Left lung (tissue), 10 donors: Measurements from ENCODE around the gene LRRC4B. TPM values are rescaled to one million over a fixed set of nuclear protein-coding genes. Genes with fewer than 3 reads are reported as not detected.
"Not testable (repeated sequence)": the region's sequence is repeated elsewhere in the genome, so short reads cannot be mapped to it uniquely, and the experiment has no call there.

Experiments
- ATAC-seq: fragments of 200-7000 bp; cut with Tn5 transposase; one replicate; pipeline ENCODE4 v1.9.1; 2020; ENCODE audit warnings: moderate library complexity
- DNase-seq, 4 donors: peaks; one replicate each; pipeline ENCODE4 v3.0.0-alpha.2; 2013 to 2020
- H3K27ac ChIP-seq, 2 donors: fragments of 200-600 bp; sonication (generic) in 1 of 2; one replicate each; pipeline versions ENCODE4 v1.5.0 to v1.8.0; 2020 to 2021
- H3K27me3 ChIP-seq, 2 donors: fragments of 200-600 bp; sonication (generic) in 1 of 2; one replicate each; pipeline versions ENCODE4 v1.5.0 to v1.8.0; 2020 to 2021
- H3K36me3 ChIP-seq, 2 donors: fragments of 200-600 bp; sonication (generic) in 1 of 2; one replicate each; pipeline versions ENCODE4 v1.5.0 to v1.8.0; 2020 to 2021
- H3K4me1 ChIP-seq, 2 donors: fragments of 200-600 bp; one replicate each; pipeline ENCODE4 v1.8.0; 2021
- H3K4me3 ChIP-seq, 2 donors: fragments of 200-600 bp; sonication (generic) in 1 of 2; one replicate each; pipeline versions ENCODE4 v1.5.0 to v1.8.0; 2020 to 2021; ENCODE audit warnings: mild to moderate bottlenecking in 1 of 2
- H3K9me3 ChIP-seq, 2 donors: fragments of 200-600 bp; sonication (generic) in 1 of 2; one replicate each; pipeline versions ENCODE4 v1.5.0 to v1.8.0; 2020 to 2021
- CTCF ChIP-seq, 2 donors: fragments of 200-600 bp; sonication (generic) in 1 of 2; IDR thresholded peaks; one replicate each; pipeline versions ENCODE4 v1.5.0 to v1.8.0; 2021; ENCODE audit warnings: antibody characterized with exemption in 2 of 2
- intact Hi-C, 2 donors: fragments of 100-400 bp; cut with DNase I; formaldehyde crosslinking; loops; one replicate each; pipeline versions ENCODE4 v1.11.2 to v1.14.2; 2022
- polyA plus RNA-seq, 6 donors: library from polyadenylated mRNA; unstranded; fragments of 120-200 nt; gene quantifications; one replicate each; pipeline ENCODE4 v1.2.1, GENCODE V29; 2013; ENCODE audit not compliant: insufficient read length in 6 of 6
- total RNA-seq, 2 donors: library from RNA; stranded (reverse); fragmentation: NEBNext Ultra II Directional; extraction: Animal tissue kit (Norgen Biotek cat#: 25700); gene quantifications; one replicate each; pipeline ENCODE4 v1.2.1, GENCODE V29; 2021
- donor health status: DM: no; HTN: yes; CAD: no.
- donor health status: DM: no; HTN: no; CAD: no.

LRRC4B gene
- total and polyA plus RNA-seq, 8 donors: 2.8 to 14.3 (median 10.0) TPM

- H3K27ac ChIP-seq: peak overlapping the region in 1 of 2 donors; percentile 82
- intact Hi-C loops: no loop called here
- ATAC-seq: no peak
Observed at GRCh38 chr19:50476907-50477238, 91.4 kb downstream of the LRRC4B start.

GRCh38 chr19:50476224-50476906, 91.9 kb downstream of the LRRC4B start, which contains the start of the genes EMC10 and GARIN5A:
TSS of gene EMC10 (plus strand) at chr19:50476507. CDS start at chr19:50476545, 38 bp downstream.
TSS of gene GARIN5A (minus strand) at chr19:50476848. CDS start at chr19:50476388, 460 bp downstream.
- Histone ChIP-seq H3K9me3 (no peaks in the 10 kb centered on the region), H3K4me1 (peaks cover 9 to 18% of the 10 kb centered on the region in 2 donors), H3K4me3 (peak within 1 kb of the TSS; percentile 91 to 98), H3K27ac (peak within 1 kb of the TSS; percentile 70 to 82), H3K36me3 (peaks cover 0 to 33% of the 10 kb centered on the region in 2 donors), H3K27me3 (no peaks in the 10 kb centered on the region)
- intact Hi-C loops: no loop called here
- ATAC-seq: peak; percentile 95
- peak; percentile 89 to 96 (median 92) for DNase-seq
- no peak for TF ChIP-seq CTCF (IDR thresholded peaks at IDR 0.05)

More at GRCh38 chr19:50476907-50477238, 91.4 kb downstream of the LRRC4B start:
- peak in 1 of 4 donors; percentile 89 for DNase-seq
- Histone ChIP-seq H3K27me3 (no peaks in the 10 kb centered on the region), H3K4me1 (peaks cover 9 to 18% of the 10 kb centered on the region in 2 donors), H3K9me3 (no peaks in the 10 kb centered on the region), H3K36me3 (peaks cover 0 to 38% of the 10 kb centered on the region in 2 donors), H3K4me3 (peak overlapping the region; percentile 91 to 98)
- TF ChIP-seq CTCF (IDR thresholded peaks at IDR 0.05): no peak

- Histone ChIP-seq H3K27ac (peak overlapping the region in 1 of 2 donors; percentile 82), H3K4me1 (peaks cover 9 to 18% of the 10 kb centered on the region in 2 donors), H3K4me3 (peak overlapping the region; percentile 91 to 98), H3K27me3 (no peaks in the 10 kb centered on the region), H3K9me3 (no peaks in the 10 kb centered on the region), H3K36me3 (peaks cover 0 to 27% of the 10 kb centered on the region in 2 donors)
- no peak for TF ChIP-seq CTCF (IDR thresholded peaks at IDR 0.05)
- intact Hi-C loops: no loop called here
- ATAC-seq (no peak), DNase-seq (no peak)
Observed at GRCh38 chr19:50475736-50476223, 92.5 kb downstream of the LRRC4B start.

GRCh38 chr19:50475101-50475568, 93.1 kb downstream of the LRRC4B start:
- peaks cover 0 to 20% of the 10 kb centered on the region in 2 donors for H3K36me3 ChIP-seq

GRCh38 chr19:50473336-50473735, 94.9 kb downstream of the LRRC4B start:
- H3K9me3 ChIP-seq, intact Hi-C loops, ATAC-seq, DNase-seq, H3K27ac ChIP-seq, H3K36me3 ChIP-seq, H3K27me3 ChIP-seq, H3K4me3 ChIP-seq: not testable (repeated sequence)
- peaks cover 9 to 16% of the 10 kb centered on the region in 2 donors for H3K4me1 ChIP-seq

More at GRCh38 chr19:50475101-50475568, 93.1 kb downstream of the LRRC4B start:
- peaks cover 9 to 18% of the 10 kb centered on the region in 2 donors for H3K4me1 ChIP-seq
- ATAC-seq: no peak
- no peaks in the 10 kb centered on the region for H3K27me3 ChIP-seq
- H3K27ac ChIP-seq: no peak overlapping the region
- DNase-seq: peak in 1 of 4 donors; percentile 50
- no peaks in the 10 kb centered on the region for H3K9me3 ChIP-seq
- TF ChIP-seq CTCF (IDR thresholded peaks at IDR 0.05): no peak
- intact Hi-C loops: no loop called here
- no peak overlapping the region for H3K4me3 ChIP-seq
